Measurements from ENCODE around the gene LRRC75A. TPM values are rescaled to one million over a fixed set of nuclear protein-coding genes. Genes with fewer than 3 reads are reported as not detected.

The LRRC75A gene
- total and polyA plus RNA-seq, 2 of the 13 experiments (the other 11 are each of a cell fraction or from before 2014, with no cell fraction given): 0.03 TPM; not detected in 1

DNA sequence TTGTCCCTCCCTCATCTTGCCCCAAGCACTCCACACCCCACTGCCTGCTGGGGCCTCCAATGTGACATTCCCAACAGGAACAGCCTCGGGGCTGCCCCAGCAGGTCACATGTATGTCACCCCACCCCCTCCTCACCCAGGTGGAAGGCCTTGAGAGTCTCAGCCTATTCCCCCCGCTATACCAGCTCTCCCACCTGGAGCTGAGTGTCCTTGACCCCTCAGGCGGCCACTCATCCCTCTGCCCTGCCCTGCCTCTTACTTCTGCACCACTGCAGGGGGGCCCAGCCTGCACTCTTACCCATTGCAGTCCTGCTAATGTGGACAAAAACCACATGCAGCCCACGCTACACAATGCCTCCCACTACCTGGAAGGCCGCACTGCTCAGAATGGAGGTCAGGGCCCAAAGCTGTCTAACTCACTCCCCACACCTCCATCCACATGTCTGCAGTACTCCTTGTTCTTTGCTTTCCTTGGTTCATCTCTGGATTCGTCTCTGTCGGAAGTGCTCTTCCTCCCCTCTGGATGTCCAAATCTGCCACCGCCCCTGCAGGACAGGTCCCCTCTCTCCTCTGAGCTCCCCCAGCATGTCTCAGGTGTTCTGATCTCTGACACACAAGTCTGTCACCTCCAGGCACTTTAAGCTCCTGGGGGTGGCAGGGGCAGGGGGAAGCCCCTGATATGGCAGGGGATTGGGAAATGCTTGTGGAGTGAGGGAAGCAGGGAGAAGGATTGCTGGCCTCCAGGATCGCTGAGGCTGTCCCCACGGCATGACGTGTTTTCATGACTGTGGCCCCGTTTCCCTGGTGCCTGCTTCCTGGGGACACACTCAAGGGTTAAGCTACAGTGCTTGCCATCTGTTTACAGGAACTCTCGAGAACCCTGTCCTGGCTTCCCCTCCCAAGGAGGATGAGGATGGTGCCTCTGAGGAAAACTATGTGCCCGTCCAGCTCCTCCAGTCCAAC lies 55.8 kb downstream of the LRRC75A start:
- DNase-seq (ENCODE audit: low spot score) (no peak), ATAC-seq (peak; percentile 5; the same call in 2 of the 3 replicates), FAIRE-seq (peak; percentile 18)
- BruUV-seq (replicated peaks): no TSS peak
- in situ Hi-C loops (cut with HindIII; ENCODE audit: extremely low pct_ligation_motif_present, low pct_unique_long_range_greater_than_20kb) (no loop called here), intact Hi-C loops (cut with micrococcal nuclease; ENCODE audit: unreplicated experiment) (no loop called here)
- peaks cover 17% of the 10 kb centered on the region for H4K20me1 ChIP-seq (ENCODE audit: insufficient read depth, low read length)
- peak overlapping the region in 2 of 3 experiments; percentile 26 to 59; a peak in 3 of 6 replicates for H3K4me3 ChIP-seq (replicated peaks in 1 of 3; ENCODE audit: insufficient read depth in 1 of 3, low read depth in 2 of 3, low read length in 3 of 3)
- peak overlapping the region; percentile 78 for H3K4me2 ChIP-seq (ENCODE audit: low read depth, low read length)
- no peaks in the 10 kb centered on the region; a peak in 1 of 5 replicates for H3K27me3 ChIP-seq (ENCODE audit: control insufficient read depth in 1 of 2, insufficient read depth in 2 of 2, low read length in 2 of 2)
- H3K4me1 ChIP-seq (ENCODE audit: insufficient read depth, low read length): peaks cover 52% of the 10 kb centered on the region
- peak overlapping the region; percentile 42 for H3K27ac ChIP-seq (ENCODE audit: extremely low read length, insufficient read depth, low read length)
- ChIA-PET CTCF (ENCODE audit: low intra/inter-chr PET ratio, low total read pairs) (no interaction called here), POLR2A (interaction anchor here (0.8 to 2.8 kb wide), 9 partner anchors 9 to 150 kb away, joined by 3 to 25 read pairs (median 5); partner anchors contain the start of gene UBB)
- no peaks in the 10 kb centered on the region for H3K9me3 ChIP-seq (ENCODE audit: low read length)
- peak overlapping the region; percentile 52 for H3K9ac ChIP-seq (ENCODE audit: insufficient read depth, low read depth, low read length)
- peak overlapping the region; percentile 37 for H2AFZ ChIP-seq (ENCODE audit: low read length)
- H3K79me2 ChIP-seq (ENCODE audit: insufficient read depth, low read length): peaks cover 24% of the 10 kb centered on the region
- WGBS (ENCODE audit: low lambda C conversion rate): 9% methylated on average over 10 of the region's 14 CpGs
- H3K36me3 ChIP-seq (replicated peaks in 1 of 2; ENCODE audit: control insufficient read depth in 1 of 2, insufficient read depth in 2 of 2, low read length in 2 of 2): peaks cover 3 to 17% of the 10 kb centered on the region in 2 experiments; a peak in 4 of 5 replicates
- TF ChIP-seq SNRNP70 (IDR thresholded peaks at IDR 0.05; ENCODE audit: low read depth, low read length) (no peak), SP2 (CRISPR knock-in tag; IDR thresholded peaks at IDR 0.05) (no peak), PHF8 (CRISPR knock-in tag; IDR thresholded peaks at IDR 0.05) (0 out of 2 replicates have a peak, but pooled peaks have one; percentile 30), ELF4 (CRISPR knock-in tag; IDR thresholded peaks at IDR 0.05; ENCODE audit: borderline replicate concordance) (no peak), NR2F6 (IDR thresholded peaks at IDR 0.05) (peak; percentile 75), NR2F6 (CRISPR knock-in tag; IDR thresholded peaks at IDR 0.05) (peak; percentile 83), TBX2 (CRISPR knock-in tag; IDR thresholded peaks at IDR 0.05; ENCODE audit: borderline replicate concordance) (peak; percentile 16; the same call in 1 of the 2 replicates), ZMYM3 (CRISPR knock-in tag; IDR thresholded peaks at IDR 0.05) (no peak; the same call in 1 of the 2 replicates), PLRG1 (conservative IDR thresholded peaks at IDR 0.05) (no peak), HDAC1 (CRISPR knock-in tag; IDR thresholded peaks at IDR 0.05) (0 out of 2 replicates have a peak, but pooled peaks have one; percentile 51), SALL1 (CRISPR knock-in tag; IDR thresholded peaks at IDR 0.05) (peak; percentile 63; the same call in 1 of the 2 replicates)
- TF ChIP-seq, protein P1, sequence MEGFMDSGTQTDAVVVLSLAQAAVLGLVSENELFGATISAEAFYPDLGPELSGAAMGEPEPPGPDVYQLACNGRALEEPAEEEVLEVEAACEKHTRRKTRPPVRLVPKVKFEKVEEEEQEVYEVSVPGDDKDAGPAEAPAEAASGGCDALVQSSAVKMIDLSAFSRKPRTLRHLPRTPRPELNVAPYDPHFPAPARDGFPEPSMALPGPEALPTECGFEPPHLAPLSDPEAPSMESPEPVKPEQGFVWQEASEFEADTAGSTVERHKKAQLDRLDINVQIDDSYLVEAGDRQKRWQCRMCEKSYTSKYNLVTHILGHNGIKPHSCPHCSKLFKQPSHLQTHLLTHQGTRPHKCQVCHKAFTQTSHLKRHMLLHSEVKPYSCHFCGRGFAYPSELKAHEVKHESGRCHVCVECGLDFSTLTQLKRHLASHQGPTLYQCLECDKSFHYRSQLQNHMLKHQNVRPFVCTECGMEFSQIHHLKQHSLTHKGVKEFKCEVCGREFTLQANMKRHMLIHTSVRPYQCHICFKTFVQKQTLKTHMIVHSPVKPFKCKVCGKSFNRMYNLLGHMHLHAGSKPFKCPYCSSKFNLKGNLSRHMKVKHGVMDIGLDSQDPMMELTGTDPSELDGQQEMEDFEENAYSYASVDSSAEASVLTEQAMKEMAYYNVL (CRISPR knock-in tag; IDR thresholded peaks at IDR 0.05; ENCODE audit: borderline replicate concordance): peak; percentile 11; the same call in 1 of the 2 replicates
- TF ChIP-seq, protein P2, sequence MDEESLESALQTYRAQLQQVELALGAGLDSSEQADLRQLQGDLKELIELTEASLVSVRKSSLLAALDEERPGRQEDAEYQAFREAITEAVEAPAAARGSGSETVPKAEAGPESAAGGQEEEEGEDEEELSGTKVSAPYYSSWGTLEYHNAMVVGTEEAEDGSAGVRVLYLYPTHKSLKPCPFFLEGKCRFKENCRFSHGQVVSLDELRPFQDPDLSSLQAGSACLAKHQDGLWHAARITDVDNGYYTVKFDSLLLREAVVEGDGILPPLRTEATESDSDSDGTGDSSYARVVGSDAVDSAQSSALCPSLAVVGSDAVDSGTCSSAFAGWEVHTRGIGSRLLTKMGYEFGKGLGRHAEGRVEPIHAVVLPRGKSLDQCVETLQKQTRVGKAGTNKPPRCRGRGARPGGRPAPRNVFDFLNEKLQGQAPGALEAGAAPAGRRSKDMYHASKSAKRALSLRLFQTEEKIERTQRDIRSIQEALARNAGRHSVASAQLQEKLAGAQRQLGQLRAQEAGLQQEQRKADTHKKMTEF (CRISPR knock-in tag; IDR thresholded peaks at IDR 0.05): peak; percentile 16; the same call in 1 of the 2 replicates
- TF ChIP-seq, protein P3, sequence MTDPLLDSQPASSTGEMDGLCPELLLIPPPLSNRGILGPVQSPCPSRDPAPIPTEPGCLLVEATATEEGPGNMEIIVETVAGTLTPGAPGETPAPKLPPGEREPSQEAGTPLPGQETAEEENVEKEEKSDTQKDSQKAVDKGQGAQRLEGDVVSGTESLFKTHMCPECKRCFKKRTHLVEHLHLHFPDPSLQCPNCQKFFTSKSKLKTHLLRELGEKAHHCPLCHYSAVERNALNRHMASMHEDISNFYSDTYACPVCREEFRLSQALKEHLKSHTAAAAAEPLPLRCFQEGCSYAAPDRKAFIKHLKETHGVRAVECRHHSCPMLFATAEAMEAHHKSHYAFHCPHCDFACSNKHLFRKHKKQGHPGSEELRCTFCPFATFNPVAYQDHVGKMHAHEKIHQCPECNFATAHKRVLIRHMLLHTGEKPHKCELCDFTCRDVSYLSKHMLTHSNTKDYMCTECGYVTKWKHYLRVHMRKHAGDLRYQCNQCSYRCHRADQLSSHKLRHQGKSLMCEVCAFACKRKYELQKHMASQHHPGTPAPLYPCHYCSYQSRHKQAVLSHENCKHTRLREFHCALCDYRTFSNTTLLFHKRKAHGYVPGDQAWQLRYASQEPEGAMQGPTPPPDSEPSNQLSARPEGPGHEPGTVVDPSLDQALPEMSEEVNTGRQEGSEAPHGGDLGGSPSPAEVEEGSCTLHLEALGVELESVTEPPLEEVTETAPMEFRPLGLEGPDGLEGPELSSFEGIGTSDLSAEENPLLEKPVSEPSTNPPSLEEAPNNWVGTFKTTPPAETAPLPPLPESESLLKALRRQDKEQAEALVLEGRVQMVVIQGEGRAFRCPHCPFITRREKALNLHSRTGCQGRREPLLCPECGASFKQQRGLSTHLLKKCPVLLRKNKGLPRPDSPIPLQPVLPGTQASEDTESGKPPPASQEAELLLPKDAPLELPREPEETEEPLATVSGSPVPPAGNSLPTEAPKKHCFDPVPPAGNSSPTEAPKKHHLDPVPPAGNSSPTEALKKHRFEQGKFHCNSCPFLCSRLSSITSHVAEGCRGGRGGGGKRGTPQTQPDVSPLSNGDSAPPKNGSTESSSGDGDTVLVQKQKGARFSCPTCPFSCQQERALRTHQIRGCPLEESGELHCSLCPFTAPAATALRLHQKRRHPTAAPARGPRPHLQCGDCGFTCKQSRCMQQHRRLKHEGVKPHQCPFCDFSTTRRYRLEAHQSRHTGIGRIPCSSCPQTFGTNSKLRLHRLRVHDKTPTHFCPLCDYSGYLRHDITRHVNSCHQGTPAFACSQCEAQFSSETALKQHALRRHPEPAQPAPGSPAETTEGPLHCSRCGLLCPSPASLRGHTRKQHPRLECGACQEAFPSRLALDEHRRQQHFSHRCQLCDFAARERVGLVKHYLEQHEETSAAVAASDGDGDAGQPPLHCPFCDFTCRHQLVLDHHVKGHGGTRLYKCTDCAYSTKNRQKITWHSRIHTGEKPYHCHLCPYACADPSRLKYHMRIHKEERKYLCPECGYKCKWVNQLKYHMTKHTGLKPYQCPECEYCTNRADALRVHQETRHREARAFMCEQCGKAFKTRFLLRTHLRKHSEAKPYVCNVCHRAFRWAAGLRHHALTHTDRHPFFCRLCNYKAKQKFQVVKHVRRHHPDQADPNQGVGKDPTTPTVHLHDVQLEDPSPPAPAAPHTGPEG (CRISPR knock-in tag; IDR thresholded peaks at IDR 0.05): no peak
